Activated CD4-positive, alpha-beta T cell treated with anti-CD3 and anti-CD28 coated beads, Interleukin-2, amount 10 ng/mL, durations not matched to agents 24 days and 14 days (primary cell): Measurements from ENCODE around the gene MSRB3. TPM values are rescaled to one million over a fixed set of nuclear protein-coding genes. Genes with fewer than 3 reads are reported as not detected.

Source experiments
- DNase-seq: peaks from one replicate; pipeline ENCODE4 v3.0.0; 2022
- H3K27ac Mint-ChIP-seq: one replicate; pipeline ENCODE4 v1.8.0; 2022; ENCODE audit warnings: mild to moderate bottlenecking, mixed read lengths
- H3K27me3 Mint-ChIP-seq: one replicate; pipeline ENCODE4 v1.8.0; 2022; ENCODE audit warnings: mixed read lengths
- H3K36me3 Mint-ChIP-seq: one replicate; pipeline ENCODE4 v1.8.0; 2022; ENCODE audit warnings: low read depth, mild to moderate bottlenecking, mixed read lengths
- H3K4me1 Mint-ChIP-seq: one replicate; pipeline ENCODE4 v1.8.0; 2021; ENCODE audit warnings: mixed read lengths
- H3K4me3 Mint-ChIP-seq: one replicate; pipeline ENCODE4 v1.8.0; 2022; ENCODE audit warnings: mild to moderate bottlenecking, moderate library complexity, mixed read lengths
- H3K9me3 Mint-ChIP-seq: one replicate; pipeline ENCODE4 v1.8.0; 2021; ENCODE audit warnings: mixed read lengths
- intact Hi-C: fragments of 100-400 bp; cut with micrococcal nuclease; formaldehyde crosslinking; loops from one replicate; pipeline ENCODE4 v1.15.1; 2023
- total RNA-seq: library from RNA; stranded (reverse); gene quantifications from 2 replicates; pipeline ENCODE4 v1.2.3, GENCODE V29; 2022

Gene MSRB3
- total RNA-seq, 1 donor from 2014 or later: not detected

- no peak for DNase-seq
- Mint-ChIP-seq H3K27me3 (peaks cover 13% of the 10 kb centered on the region), H3K4me1 (no peaks in the 10 kb centered on the region), H3K4me3 (no peak overlapping the region), H3K36me3 (no peaks in the 10 kb centered on the region), H3K9me3 (no peaks in the 10 kb centered on the region), H3K27ac (no peak overlapping the region)
- intact Hi-C loops: no loop called here
Measured at GRCh38 chr12:65324551-65324950, 46.1 kb downstream of the MSRB3 start.

DNA sequence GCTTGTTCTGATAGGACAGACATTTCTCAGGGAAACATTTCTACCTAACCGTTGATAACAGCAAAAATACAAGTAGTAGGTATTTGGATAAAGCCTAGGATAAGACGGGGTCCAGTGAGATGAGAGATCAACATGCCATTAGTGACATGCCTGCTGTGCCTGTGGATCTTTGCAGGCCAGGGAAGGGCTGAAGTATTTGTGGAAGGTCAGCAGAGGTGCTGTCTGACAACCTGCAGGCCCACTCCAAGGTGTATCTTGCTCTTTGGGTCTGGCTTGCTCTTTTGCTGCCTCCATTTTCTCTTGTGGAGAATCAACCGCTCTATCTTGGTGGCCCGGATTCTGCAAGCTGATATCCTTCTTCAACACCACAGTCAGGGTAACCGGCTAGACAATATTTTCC, 46.7 kb downstream of the MSRB3 start:
- no peaks in the 10 kb centered on the region for H3K4me1 Mint-ChIP-seq
- no peaks in the 10 kb centered on the region for H3K9me3 Mint-ChIP-seq
- H3K27ac Mint-ChIP-seq: no peak overlapping the region
- DNase-seq: no peak
- intact Hi-C loops: no loop called here
- peaks cover 13% of the 10 kb centered on the region for H3K27me3 Mint-ChIP-seq
- no peaks in the 10 kb centered on the region for H3K36me3 Mint-ChIP-seq
- H3K4me3 Mint-ChIP-seq: no peak overlapping the region

- H3K9me3 Mint-ChIP-seq: no peaks in the 10 kb centered on the region
- H3K4me1 Mint-ChIP-seq: no peaks in the 10 kb centered on the region
- H3K36me3 Mint-ChIP-seq: no peaks in the 10 kb centered on the region
- no peak overlapping the region for H3K27ac Mint-ChIP-seq
- no peak overlapping the region for H3K4me3 Mint-ChIP-seq
- DNase-seq: no peak
- intact Hi-C loops: no loop called here
- H3K27me3 Mint-ChIP-seq: peaks cover 10% of the 10 kb centered on the region
Measured at GRCh38 chr12:65326616-65327015, 48.1 kb downstream of the MSRB3 start.

GRCh38 chr12:65327207-65328076, 49.0 kb downstream of the MSRB3 start:
- intact Hi-C loops: no loop called here
- H3K27ac Mint-ChIP-seq: no peak overlapping the region

DNA sequence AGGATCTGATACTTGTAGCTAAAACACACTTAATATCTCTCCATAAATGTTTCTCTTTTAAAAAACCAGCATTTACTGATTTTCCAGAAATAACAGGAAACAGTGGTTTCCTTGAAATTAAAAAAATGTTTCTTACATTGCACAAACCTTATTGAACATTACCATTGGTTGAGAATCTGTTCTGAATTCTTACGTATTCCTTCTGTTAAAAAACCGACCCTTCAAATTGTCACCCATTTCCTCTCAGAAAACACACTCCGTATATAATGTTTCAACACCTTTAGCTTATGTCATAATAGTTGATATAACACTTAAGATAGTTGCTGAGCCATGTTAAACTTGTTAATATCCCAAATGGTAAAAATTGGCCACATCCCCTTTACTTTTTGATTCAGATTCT, 51.2 kb downstream of the MSRB3 start:
- Mint-ChIP-seq H3K36me3 (no peaks in the 10 kb centered on the region), H3K9me3 (no peaks in the 10 kb centered on the region), H3K27ac (no peak overlapping the region), H3K4me3 (no peak overlapping the region), H3K4me1 (no peaks in the 10 kb centered on the region), H3K27me3 (peaks cover 5% of the 10 kb centered on the region)
- intact Hi-C loops: no loop called here
- no peak for DNase-seq

More at GRCh38 chr12:65327207-65328076, 49.0 kb downstream of the MSRB3 start:
- H3K4me1 Mint-ChIP-seq: no peaks in the 10 kb centered on the region
- no peaks in the 10 kb centered on the region for H3K36me3 Mint-ChIP-seq
- DNase-seq: no peak
- no peaks in the 10 kb centered on the region for H3K9me3 Mint-ChIP-seq
- H3K4me3 Mint-ChIP-seq: no peak overlapping the region
- peaks cover 9% of the 10 kb centered on the region for H3K27me3 Mint-ChIP-seq

- Mint-ChIP-seq H3K4me3 (no peak overlapping the region), H3K36me3 (no peaks in the 10 kb centered on the region), H3K4me1 (no peaks in the 10 kb centered on the region), H3K9me3 (no peaks in the 10 kb centered on the region), H3K27me3 (peaks cover 3% of the 10 kb centered on the region), H3K27ac (no peak overlapping the region)
- no peak for DNase-seq
- intact Hi-C loops: no loop called here
Measured at GRCh38 chr12:65330331-65330730, 51.8 kb downstream of the MSRB3 start.

DNA sequence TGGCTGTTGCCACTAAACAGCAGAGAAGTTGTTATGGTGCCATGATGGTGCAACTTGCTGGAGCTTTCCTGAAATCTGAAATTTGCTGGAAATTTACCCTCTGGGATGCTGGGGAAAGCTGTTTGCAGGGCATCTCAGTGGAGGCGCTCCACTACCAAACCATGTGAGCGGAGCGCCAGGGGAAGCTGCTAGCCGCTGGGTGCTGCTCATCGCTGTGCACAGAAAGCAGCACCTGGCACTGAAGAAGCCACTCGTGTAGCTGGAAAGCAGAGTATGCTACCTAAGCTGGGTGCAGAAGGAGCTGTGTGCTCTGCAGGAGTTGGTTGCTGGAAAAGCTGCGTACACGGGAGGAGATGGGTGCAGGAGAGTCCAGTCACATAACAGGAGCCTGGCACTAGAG, 53.0 kb downstream of the MSRB3 start:
- no peak for DNase-seq
- Mint-ChIP-seq H3K4me1 (no peaks in the 10 kb centered on the region), H3K27ac (no peak overlapping the region), H3K4me3 (no peak overlapping the region), H3K9me3 (no peaks in the 10 kb centered on the region), H3K36me3 (no peaks in the 10 kb centered on the region), H3K27me3 (peaks cover 5% of the 10 kb centered on the region)
- intact Hi-C loops: no loop called here

GRCh38 chr12:65333649-65334048, 55.2 kb downstream of the MSRB3 start:
- Mint-ChIP-seq H3K9me3 (no peaks in the 10 kb centered on the region), H3K4me3 (no peak overlapping the region), H3K27ac (no peak overlapping the region), H3K27me3 (peaks cover 4% of the 10 kb centered on the region), H3K36me3 (no peaks in the 10 kb centered on the region), H3K4me1 (no peaks in the 10 kb centered on the region)
- DNase-seq: no peak
- intact Hi-C loops: no loop called here

DNA sequence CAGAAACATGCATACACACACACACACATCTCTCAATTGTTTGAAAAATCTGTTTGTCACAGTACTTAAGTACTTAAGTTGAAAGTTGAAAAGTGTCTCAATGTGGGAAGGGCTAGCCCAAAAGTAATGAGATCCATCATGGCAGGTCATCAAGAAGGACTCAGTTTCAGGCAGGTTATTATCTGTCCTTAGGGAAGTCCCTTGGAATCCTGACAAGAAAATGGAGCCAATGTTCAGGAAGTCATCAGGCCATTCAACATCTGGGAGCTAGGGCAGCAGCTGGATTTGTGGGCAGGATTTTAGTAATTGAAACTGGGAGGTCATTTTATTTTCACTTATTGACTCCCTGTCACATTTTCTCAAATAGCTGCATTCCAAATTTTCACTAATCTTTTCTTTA, 56.0 kb downstream of the MSRB3 start:
- H3K27me3 Mint-ChIP-seq: peaks cover 5% of the 10 kb centered on the region
- DNase-seq: no peak
- no peak overlapping the region for H3K27ac Mint-ChIP-seq
- H3K4me1 Mint-ChIP-seq: no peaks in the 10 kb centered on the region
- H3K4me3 Mint-ChIP-seq: no peak overlapping the region
- H3K9me3 Mint-ChIP-seq: no peaks in the 10 kb centered on the region
- intact Hi-C loops: no loop called here
- no peaks in the 10 kb centered on the region for H3K36me3 Mint-ChIP-seq

DNA sequence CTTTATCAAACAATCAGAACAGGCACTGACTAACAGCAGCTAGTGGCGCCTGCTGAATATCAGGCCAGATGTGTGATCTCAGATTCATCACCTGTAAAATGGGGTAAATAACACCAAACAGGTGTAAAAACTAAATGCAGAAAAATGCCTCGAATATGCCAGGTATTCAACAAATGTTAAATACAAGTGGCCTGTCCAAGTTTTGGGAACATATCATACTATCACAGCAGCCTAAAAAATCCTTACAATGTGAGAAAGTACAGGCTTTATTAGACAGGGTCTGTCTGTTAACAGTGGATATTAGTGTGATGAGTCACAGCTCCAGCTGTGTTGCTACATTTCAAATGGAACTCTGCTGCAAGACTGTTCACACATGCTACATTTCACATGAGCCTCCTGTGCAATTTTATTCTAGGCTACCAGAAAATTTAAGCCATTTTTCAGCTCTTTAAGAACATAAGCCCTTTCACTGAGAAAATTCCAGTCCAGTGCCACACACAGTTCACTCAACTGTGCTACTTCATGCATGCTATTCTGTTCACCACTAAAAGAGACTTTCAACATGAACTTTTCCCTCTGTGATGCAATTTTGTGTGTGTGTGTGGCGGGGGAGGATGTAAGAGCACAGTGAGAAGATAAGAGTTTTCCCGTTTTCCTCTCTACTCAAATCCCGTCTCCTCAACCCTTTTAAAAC, 56.7 kb downstream of the MSRB3 start:
- intact Hi-C loops: no loop called here
- Mint-ChIP-seq H3K27me3 (peaks cover 5% of the 10 kb centered on the region), H3K9me3 (no peaks in the 10 kb centered on the region), H3K4me1 (no peaks in the 10 kb centered on the region), H3K36me3 (no peaks in the 10 kb centered on the region), H3K27ac (no peak overlapping the region), H3K4me3 (no peak overlapping the region)
- DNase-seq: no peak

- Mint-ChIP-seq H3K9me3 (no peaks in the 10 kb centered on the region), H3K36me3 (no peaks in the 10 kb centered on the region), H3K4me1 (no peaks in the 10 kb centered on the region), H3K4me3 (no peak overlapping the region), H3K27me3 (peaks cover 5% of the 10 kb centered on the region), H3K27ac (no peak overlapping the region)
- intact Hi-C loops: no loop called here
- DNase-seq: no peak
Measured at GRCh38 chr12:65335981-65336380, 57.5 kb downstream of the MSRB3 start.

DNA sequence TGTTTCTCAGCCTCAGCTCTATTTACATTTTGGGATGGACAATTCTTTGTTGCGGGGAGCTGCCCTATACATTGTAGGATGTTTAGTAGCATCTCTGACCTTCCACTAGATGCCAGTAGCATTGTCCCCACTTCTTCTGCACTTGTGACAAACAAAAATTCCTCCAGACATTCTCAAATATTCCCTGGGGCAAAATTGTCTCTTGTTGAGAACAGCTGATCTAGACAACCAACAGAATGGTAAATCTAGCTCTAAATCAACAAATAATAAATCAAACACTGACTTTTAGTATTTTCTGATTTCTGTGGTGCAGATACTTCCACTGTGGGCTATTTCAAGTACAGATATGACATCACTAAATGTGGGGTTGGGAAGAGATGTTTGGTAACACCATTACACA, 60.7 kb downstream of the MSRB3 start:
- Mint-ChIP-seq H3K4me1 (no peaks in the 10 kb centered on the region), H3K27me3 (peaks cover 8% of the 10 kb centered on the region), H3K27ac (no peak overlapping the region), H3K36me3 (no peaks in the 10 kb centered on the region), H3K9me3 (no peaks in the 10 kb centered on the region), H3K4me3 (no peak overlapping the region)
- DNase-seq: no peak
- intact Hi-C loops: no loop called here

GRCh38 chr12:65343230-65343629, 64.7 kb downstream of the MSRB3 start:
- intact Hi-C loops: no loop called here
- Mint-ChIP-seq H3K4me3 (no peak overlapping the region), H3K4me1 (no peaks in the 10 kb centered on the region), H3K9me3 (no peaks in the 10 kb centered on the region), H3K27me3 (peaks cover 6% of the 10 kb centered on the region), H3K36me3 (no peaks in the 10 kb centered on the region), H3K27ac (no peak overlapping the region)
- no peak for DNase-seq

DNA sequence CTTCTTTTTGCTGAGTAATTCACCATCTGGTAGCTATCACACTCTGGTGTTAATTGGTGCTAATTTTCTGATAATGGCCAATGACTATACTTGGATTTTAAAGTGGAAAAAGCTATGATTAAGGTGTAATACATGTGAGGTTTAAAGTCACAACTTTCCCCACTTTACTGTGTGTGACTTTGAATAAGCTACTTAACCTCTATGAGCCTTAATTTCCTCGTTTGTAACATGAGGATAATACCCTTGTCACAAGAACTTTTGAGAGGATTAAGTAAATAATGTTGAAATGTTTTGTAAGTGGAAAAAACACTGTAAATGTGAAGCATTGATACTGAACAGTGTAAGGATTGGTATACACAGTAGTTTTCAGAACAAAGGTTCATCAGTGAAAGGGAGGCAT, 65.3 kb downstream of the MSRB3 start:
- Mint-ChIP-seq H3K27ac (no peak overlapping the region), H3K4me3 (no peak overlapping the region)

More for the DNA sequence above, 65.3 kb downstream of the MSRB3 start:
- Mint-ChIP-seq H3K4me1 (no peaks in the 10 kb centered on the region), H3K36me3 (no peaks in the 10 kb centered on the region), H3K27me3 (peaks cover 6% of the 10 kb centered on the region), H3K9me3 (no peaks in the 10 kb centered on the region)
- intact Hi-C loops: no loop called here
- no peak for DNase-seq
